K562 (cell line): Measurements from ENCODE around the gene CTF1. TPM values are rescaled to one million over a fixed set of nuclear protein-coding genes. Genes with fewer than 3 reads are reported as not detected.
A peak's percentile ranks its signal among the peaks of the same experiment; 100 is the strongest.

Source experiments
- MIER1 ChIP-seq: fragments of 450-650 bp; IDR thresholded peaks from 2 replicates; pipeline ENCODE4 v1.6.1; 2016; ENCODE audit warnings: antibody characterized with exemption, mild to moderate bottlenecking, low read depth
- MTA3 ChIP-seq: fragments of 450-650 bp; formaldehyde crosslinking; IDR thresholded peaks from 2 replicates; pipeline ENCODE4 v1.6.1; 2017; ENCODE audit warnings: mild to moderate bottlenecking, borderline replicate concordance
- MYNN ChIP-seq, 2 experiments: sonication (generic); formaldehyde crosslinking in 1 of 2; IDR thresholded peaks; 2 replicates each; pipeline versions ENCODE4 v1.5.0 to v1.6.1; 2016 to 2020; ENCODE audit warnings: antibody characterized with exemption in 1 of 2, missing genetic modification reagents in 1 of 2
- RB1 ChIP-seq: fragments of 450-650 bp; IDR thresholded peaks from 2 replicates; pipeline ENCODE4 v1.6.1; 2017; ENCODE audit warnings: low read depth, mild to moderate bottlenecking
- RBM17 ChIP-seq: fragments of 200-400 bp; formaldehyde crosslinking; IDR thresholded peaks from 2 replicates; pipeline ENCODE4 v1.6.1; 2017; ENCODE audit warnings: low read depth, mild to moderate bottlenecking, low read length, borderline replicate concordance
- RCOR1 ChIP-seq, 2 experiments: IDR thresholded peaks; 2 replicates each; pipeline ENCODE4 v1.6.1; 2012; ENCODE audit warnings: low read depth in 2 of 2, low read length in 2 of 2, borderline replicate concordance in 1 of 2, improper control_type of control experiment in 1 of 2
- TCF3 ChIP-seq: sonication (generic); formaldehyde crosslinking; IDR thresholded peaks from 2 replicates; pipeline ENCODE4 v1.4.0; 2020; ENCODE audit warnings: mild to moderate bottlenecking, missing genetic modification reagents
- UBTF ChIP-seq, 2 experiments: IDR thresholded peaks; 2 replicates each; pipeline ENCODE4 v1.6.1; 2012; ENCODE audit warnings: improper control_type of control experiment in 2 of 2, low read depth in 2 of 2, low read length in 2 of 2, borderline replicate concordance in 1 of 2
- ZNF699 ChIP-seq: fragments of 250-450 bp; sonication (Bioruptor Pico); IDR thresholded peaks from 2 replicates; pipeline ENCODE4 v1.8.0; 2021; ENCODE audit warnings: mild to moderate bottlenecking, moderate library complexity; ENCODE audit not compliant: insufficient replicate concordance
- polyA plus RNA-seq, 8 experiments: library from polyadenylated mRNA; depleted of rRNA in 4 of 8; stranded (reverse) in 5 of 8; unstranded in 3 of 8; fragments of >200 nt; fragmentation: Nextera tagmentation in 2 of 8; fragmentation: Illumina TruSeq in 1 of 8; extraction: Ambion mirVana in 2 of 8; extraction: Trizol in 1 of 8; gene quantifications; 2 replicates each; pipeline versions ENCODE4 v1.2.1 to v1.2.3, GENCODE V29; 2011 to 2014; ENCODE audit warnings: inconsistent platforms in 1 of 8, missing spikeins in 1 of 8
- total RNA-seq, 7 experiments: library from RNA; depleted of rRNA in 6 of 7; stranded (reverse); fragments of >200 nt in 6 of 7; fragmentation: Illumina TruSeq in 2 of 7; extraction: Trizol in 2 of 7; gene quantifications; 2 replicates each; pipeline versions ENCODE4 v1.2.1 to v1.2.3, GENCODE V29; 2011 to 2021; ENCODE audit warnings: low replicate concordance in 1 of 7
- TF ChIP-seq, protein P1 (sequence below), 2 experiments: fragments of 150-350 bp in 1 of 2; IDR thresholded peaks; 2 replicates each; pipeline ENCODE4 v1.6.1; 2012 to 2016; ENCODE audit warnings: low read depth in 2 of 2, low read length in 2 of 2, mild to moderate bottlenecking in 1 of 2, moderate library complexity in 1 of 2
- TF ChIP-seq, protein P2 (sequence below): fragments of 450-650 bp; IDR thresholded peaks from 2 replicates; pipeline ENCODE4 v1.6.1; 2016; ENCODE audit warnings: low read depth

Gene CTF1
- total and polyA plus RNA-seq, 9 of the 15 experiments (the other 6 are each of a cell fraction or from before 2014, with no cell fraction given) = 0.24 to 2.5 (median 0.44) TPM

- TF ChIP-seq, protein P1, sequence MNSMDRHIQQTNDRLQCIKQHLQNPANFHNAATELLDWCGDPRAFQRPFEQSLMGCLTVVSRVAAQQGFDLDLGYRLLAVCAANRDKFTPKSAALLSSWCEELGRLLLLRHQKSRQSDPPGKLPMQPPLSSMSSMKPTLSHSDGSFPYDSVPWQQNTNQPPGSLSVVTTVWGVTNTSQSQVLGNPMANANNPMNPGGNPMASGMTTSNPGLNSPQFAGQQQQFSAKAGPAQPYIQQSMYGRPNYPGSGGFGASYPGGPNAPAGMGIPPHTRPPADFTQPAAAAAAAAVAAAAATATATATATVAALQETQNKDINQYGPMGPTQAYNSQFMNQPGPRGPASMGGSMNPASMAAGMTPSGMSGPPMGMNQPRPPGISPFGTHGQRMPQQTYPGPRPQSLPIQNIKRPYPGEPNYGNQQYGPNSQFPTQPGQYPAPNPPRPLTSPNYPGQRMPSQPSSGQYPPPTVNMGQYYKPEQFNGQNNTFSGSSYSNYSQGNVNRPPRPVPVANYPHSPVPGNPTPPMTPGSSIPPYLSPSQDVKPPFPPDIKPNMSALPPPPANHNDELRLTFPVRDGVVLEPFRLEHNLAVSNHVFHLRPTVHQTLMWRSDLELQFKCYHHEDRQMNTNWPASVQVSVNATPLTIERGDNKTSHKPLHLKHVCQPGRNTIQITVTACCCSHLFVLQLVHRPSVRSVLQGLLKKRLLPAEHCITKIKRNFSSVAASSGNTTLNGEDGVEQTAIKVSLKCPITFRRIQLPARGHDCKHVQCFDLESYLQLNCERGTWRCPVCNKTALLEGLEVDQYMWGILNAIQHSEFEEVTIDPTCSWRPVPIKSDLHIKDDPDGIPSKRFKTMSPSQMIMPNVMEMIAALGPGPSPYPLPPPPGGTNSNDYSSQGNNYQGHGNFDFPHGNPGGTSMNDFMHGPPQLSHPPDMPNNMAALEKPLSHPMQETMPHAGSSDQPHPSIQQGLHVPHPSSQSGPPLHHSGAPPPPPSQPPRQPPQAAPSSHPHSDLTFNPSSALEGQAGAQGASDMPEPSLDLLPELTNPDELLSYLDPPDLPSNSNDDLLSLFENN (IDR thresholded peaks at IDR 0.05; ENCODE audit: low read depth in 2 of 2, low read length in 2 of 2) = 0 out of 4 replicates have a peak, but pooled peaks of 1 of the 2 experiments have one; percentile 8
- TF ChIP-seq MYNN (IDR thresholded peaks at IDR 0.05) = peak; percentile 56; the same call in 1 of the 2 replicates
- TF ChIP-seq MYNN (CRISPR knock-in tag; IDR thresholded peaks at IDR 0.05) = no peak
- no peak for TF ChIP-seq RBM17
- TF ChIP-seq ZNF699 = no peak
- peak in 1 of 2 experiments; percentile 94; a peak in 3 of 4 replicates for TF ChIP-seq RCOR1 (IDR thresholded peaks at IDR 0.05; ENCODE audit: borderline replicate concordance in 1 of 2, low read depth in 2 of 2, low read length in 2 of 2)
- TF ChIP-seq RB1 = no peak; the same call in 1 of the 2 replicates
- peak in 1 of 2 experiments; percentile 33; a peak in 1 of 4 replicates for TF ChIP-seq UBTF (IDR thresholded peaks at IDR 0.05; ENCODE audit: borderline replicate concordance in 1 of 2, low read depth in 2 of 2, low read length in 2 of 2)
- TF ChIP-seq MTA3 = peak; percentile 93
- TF ChIP-seq, protein P2, sequence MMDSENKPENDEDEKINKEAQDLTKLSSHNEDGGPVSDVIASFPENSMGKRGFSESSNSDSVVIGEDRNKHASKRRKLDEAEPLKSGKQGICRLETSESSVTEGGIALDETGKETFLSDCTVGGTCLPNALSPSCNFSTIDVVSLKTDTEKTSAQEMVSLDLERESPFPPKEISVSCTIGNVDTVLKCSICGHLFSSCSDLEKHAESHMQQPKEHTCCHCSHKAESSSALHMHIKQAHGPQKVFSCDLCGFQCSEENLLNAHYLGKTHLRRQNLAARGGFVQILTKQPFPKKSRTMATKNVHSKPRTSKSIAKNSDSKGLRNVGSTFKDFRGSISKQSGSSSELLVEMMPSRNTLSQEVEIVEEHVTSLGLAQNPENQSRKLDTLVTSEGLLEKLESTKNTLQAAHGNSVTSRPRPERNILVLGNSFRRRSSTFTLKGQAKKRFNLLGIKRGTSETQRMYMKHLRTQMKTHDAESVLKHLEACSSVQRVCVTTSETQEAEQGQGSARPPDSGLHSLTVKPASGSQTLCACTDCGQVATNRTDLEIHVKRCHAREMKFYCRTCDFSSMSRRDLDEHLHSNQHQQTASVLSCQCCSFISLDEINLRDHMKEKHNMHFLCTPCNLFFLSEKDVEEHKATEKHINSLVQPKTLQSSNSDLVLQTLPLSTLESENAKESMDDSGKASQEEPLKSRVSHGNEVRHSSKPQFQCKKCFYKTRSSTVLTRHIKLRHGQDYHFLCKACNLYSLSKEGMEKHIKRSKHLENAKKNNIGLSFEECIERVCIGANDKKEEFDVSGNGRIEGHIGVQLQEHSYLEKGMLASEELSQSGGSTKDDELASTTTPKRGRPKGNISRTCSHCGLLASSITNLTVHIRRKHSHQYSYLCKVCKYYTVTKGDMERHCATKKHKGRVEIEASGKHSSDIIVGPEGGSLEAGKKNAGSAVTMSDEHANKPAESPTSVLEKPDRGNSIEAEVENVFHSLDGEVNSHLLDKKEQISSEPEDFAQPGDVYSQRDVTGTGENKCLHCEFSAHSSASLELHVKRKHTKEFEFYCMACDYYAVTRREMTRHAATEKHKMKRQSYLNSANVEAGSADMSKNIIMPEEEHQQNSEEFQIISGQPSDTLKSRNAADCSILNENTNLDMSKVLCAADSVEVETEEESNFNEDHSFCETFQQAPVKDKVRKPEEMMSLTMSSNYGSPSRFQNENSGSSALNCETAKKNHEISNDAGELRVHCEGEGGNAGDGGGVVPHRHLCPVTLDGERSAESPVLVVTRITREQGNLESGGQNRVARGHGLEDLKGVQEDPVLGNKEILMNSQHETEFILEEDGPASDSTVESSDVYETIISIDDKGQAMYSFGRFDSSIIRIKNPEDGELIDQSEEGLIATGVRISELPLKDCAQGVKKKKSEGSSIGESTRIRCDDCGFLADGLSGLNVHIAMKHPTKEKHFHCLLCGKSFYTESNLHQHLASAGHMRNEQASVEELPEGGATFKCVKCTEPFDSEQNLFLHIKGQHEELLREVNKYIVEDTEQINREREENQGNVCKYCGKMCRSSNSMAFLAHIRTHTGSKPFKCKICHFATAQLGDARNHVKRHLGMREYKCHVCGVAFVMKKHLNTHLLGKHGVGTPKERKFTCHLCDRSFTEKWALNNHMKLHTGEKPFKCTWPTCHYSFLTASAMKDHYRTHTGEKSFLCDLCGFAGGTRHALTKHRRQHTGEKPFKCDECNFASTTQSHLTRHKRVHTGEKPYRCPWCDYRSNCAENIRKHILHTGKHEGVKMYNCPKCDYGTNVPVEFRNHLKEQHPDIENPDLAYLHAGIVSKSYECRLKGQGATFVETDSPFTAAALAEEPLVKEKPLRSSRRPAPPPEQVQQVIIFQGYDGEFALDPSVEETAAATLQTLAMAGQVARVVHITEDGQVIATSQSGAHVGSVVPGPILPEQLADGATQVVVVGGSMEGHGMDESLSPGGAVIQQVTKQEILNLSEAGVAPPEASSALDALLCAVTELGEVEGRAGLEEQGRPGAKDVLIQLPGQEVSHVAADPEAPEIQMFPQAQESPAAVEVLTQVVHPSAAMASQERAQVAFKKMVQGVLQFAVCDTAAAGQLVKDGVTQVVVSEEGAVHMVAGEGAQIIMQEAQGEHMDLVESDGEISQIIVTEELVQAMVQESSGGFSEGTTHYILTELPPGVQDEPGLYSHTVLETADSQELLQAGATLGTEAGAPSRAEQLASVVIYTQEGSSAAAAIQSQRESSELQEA = 0 out of 2 replicates have a peak, but pooled peaks have one; percentile 5
- no peak for TF ChIP-seq MIER1
- TF ChIP-seq TCF3 (CRISPR knock-in tag) = peak; percentile 62
Measured at GRCh38 chr16:30949650-30950515, 53.5 kb downstream of the CTF1 start (continued).
